CD4-positive, alpha-beta T cell (primary cell): ENCODE results near the gene EYA2. TPM values are rescaled to one million over a fixed set of nuclear protein-coding genes. Genes with fewer than 3 reads are reported as not detected.
"Not testable (repeated sequence)": the region's sequence is repeated elsewhere in the genome, so short reads cannot be mapped to it uniquely, and the experiment has no call there.

Experiments used
- ATAC-seq: fragments of 200-7000 bp; cut with Tn5 transposase; one replicate; pipeline ENCODE4 v1.10.0; 2022; ENCODE audit warnings: mild to moderate bottlenecking; ENCODE audit not compliant: poor library complexity
- CTCF ChIA-PET: fragments of 350-600 bp; sonication (Branson Sonifier 250); formaldehyde crosslinking; loops from one replicate; lab custom pipeline; 2021; ENCODE audit warnings: antibody characterized with exemption, inconsistent platforms; lab: Charles Lee
- POLR2A ChIA-PET: fragments of 350-600 bp; sonication (Branson Sonifier 250); formaldehyde crosslinking; loops from one replicate; lab custom pipeline; 2021; ENCODE audit warnings: antibody characterized with exemption, inconsistent platforms; lab: Charles Lee
- DNase-seq, 14 experiments: peaks; one replicate each; pipeline ENCODE4 v3.0.0-alpha.2; 2013 to 2020; ENCODE audit warnings: mixed read lengths in 2 of 14
- H3K27ac ChIP-seq, 2 donors: one replicate each; pipeline versions ENCODE4 v1.5.1 to v1.7.0; 2013; ENCODE audit warnings: low read length in 2 of 2, low read depth in 1 of 2, mild to moderate bottlenecking in 1 of 2
- H3K27me3 ChIP-seq, 2 experiments: 1 replicate in 1 of 2; 2 replicates in 1 of 2; pipeline versions ENCODE4 v1.6.1 to v1.7.0; 2013; ENCODE audit warnings: low read length in 2 of 2, control low read depth in 1 of 2, mild to moderate bottlenecking in 1 of 2, moderate library complexity in 1 of 2; ENCODE audit not compliant: insufficient read depth in 2 of 2, control insufficient read depth in 1 of 2
- H3K36me3 ChIP-seq: one replicate; pipeline ENCODE4 v1.6.1; 2013; ENCODE audit warnings: low read length, control low read depth; ENCODE audit not compliant: insufficient read depth
- H3K4me1 ChIP-seq: one replicate; pipeline ENCODE4 v1.6.1; 2013; ENCODE audit warnings: low read length, control low read depth; ENCODE audit not compliant: insufficient read depth
- H3K4me3 ChIP-seq: one replicate; pipeline ENCODE4 v1.5.1; 2013; ENCODE audit warnings: mild to moderate bottlenecking, low read length, moderate library complexity
- H3K9me3 ChIP-seq, 2 experiments: 1 replicate in 1 of 2; 2 replicates in 1 of 2; pipeline versions ENCODE4 v1.6.1 to v1.7.0; 2013; ENCODE audit warnings: low read length in 2 of 2, mild to moderate bottlenecking in 2 of 2, control low read depth in 1 of 2, moderate library complexity in 1 of 2; ENCODE audit not compliant: control insufficient read depth in 1 of 2, insufficient read depth in 1 of 2
- H3K27ac Mint-ChIP-seq: one replicate; pipeline ENCODE4 v1.8.0; 2020; ENCODE audit warnings: mixed read lengths
- H3K27me3 Mint-ChIP-seq: one replicate; pipeline ENCODE4 v1.8.0; 2021; ENCODE audit warnings: mixed read lengths
- H3K36me3 Mint-ChIP-seq: one replicate; pipeline ENCODE4 v1.8.0; 2021; ENCODE audit warnings: low read depth, mixed read lengths
- H3K4me1 Mint-ChIP-seq: one replicate; pipeline ENCODE4 v1.8.0; 2021; ENCODE audit warnings: low read depth, mixed read lengths
- H3K4me3 Mint-ChIP-seq: one replicate; pipeline ENCODE4 v1.8.0; 2020; ENCODE audit warnings: mild to moderate bottlenecking, mixed read lengths
- H3K9me3 Mint-ChIP-seq: one replicate; pipeline ENCODE4 v1.8.0; 2020; ENCODE audit warnings: mixed read lengths
- CTCF ChIP-seq: fragments of 200-600 bp; IDR thresholded peaks from one replicate; pipeline ENCODE4 v1.8.0; 2022; ENCODE audit warnings: antibody characterized with exemption, mild to moderate bottlenecking
- intact Hi-C, 2 experiments: fragments of 100-400 bp; cut with DNase I in 1 of 2; cut with micrococcal nuclease in 1 of 2; formaldehyde crosslinking; loops; one replicate each; pipeline versions ENCODE4 v1.15.1 to v1.9.0; 2023 to 2025; cut with DNase I, micrococcal nuclease
- total RNA-seq, 174 experiments: library from RNA in 2 of 174; stranded (reverse) in 2 of 174; gene quantifications; one replicate each; pipeline ENCODE4 v1.2.3 and lab custom pipeline; 2021 to 2026

EYA2 gene
- total RNA-seq, 2 experiments from 2014 or later = not detected

- Mint-ChIP-seq H3K4me3 (no peak overlapping the region), H3K4me1 (no peaks in the 10 kb centered on the region), H3K36me3 (no peaks in the 10 kb centered on the region), H3K27me3 (peaks cover 22% of the 10 kb centered on the region), H3K27ac (no peak overlapping the region), H3K9me3 (no peaks in the 10 kb centered on the region)
- Histone ChIP-seq H3K4me1 (no peaks in the 10 kb centered on the region), H3K9me3 (no peaks in the 10 kb centered on the region), H3K27me3 (no peaks in the 10 kb centered on the region), H3K27ac (no peak overlapping the region), H3K36me3 (no peaks in the 10 kb centered on the region), H3K4me3 (no peak overlapping the region)
- POLR2A ChIA-PET = no interaction called here
- DNase-seq (no peak), ATAC-seq (no peak)
- intact Hi-C loops = no loop called here
- TF ChIP-seq CTCF = no peak
- CTCF ChIA-PET = no interaction called here
These were observed 36.1 kb downstream of the EYA2 start for GRCh38 chr20:46930640-46931339.

- ChIA-PET POLR2A (no interaction called here), CTCF (no interaction called here)
- no peak overlapping the region for H3K27ac Mint-ChIP-seq
- Histone ChIP-seq H3K4me1 (no peaks in the 10 kb centered on the region), H3K27ac (no peak overlapping the region), H3K27me3 (no peaks in the 10 kb centered on the region), H3K36me3 (no peaks in the 10 kb centered on the region), H3K4me3 (no peak overlapping the region), H3K9me3 (no peaks in the 10 kb centered on the region)
- H3K4me1 Mint-ChIP-seq = no peaks in the 10 kb centered on the region
- H3K9me3 Mint-ChIP-seq = no peaks in the 10 kb centered on the region
- ATAC-seq (no peak), DNase-seq (no peak)
- H3K4me3 Mint-ChIP-seq = no peak overlapping the region
- peaks cover 22% of the 10 kb centered on the region for H3K27me3 Mint-ChIP-seq
- no peaks in the 10 kb centered on the region for H3K36me3 Mint-ChIP-seq
- intact Hi-C loops = no loop called here
- no peak for TF ChIP-seq CTCF
These were observed 37.1 kb downstream of the EYA2 start for GRCh38 chr20:46931699-46932098.

- CTCF ChIA-PET, H3K36me3 ChIP-seq, H3K27ac Mint-ChIP-seq, H3K27me3 ChIP-seq, POLR2A ChIA-PET, H3K4me1 ChIP-seq, H3K9me3 ChIP-seq, H3K36me3 Mint-ChIP-seq, H3K4me1 Mint-ChIP-seq, DNase-seq, intact Hi-C loops, ATAC-seq, H3K27ac ChIP-seq, H3K9me3 Mint-ChIP-seq, H3K4me3 ChIP-seq, H3K4me3 Mint-ChIP-seq: not testable (repeated sequence)
- peaks cover 22% of the 10 kb centered on the region for H3K27me3 Mint-ChIP-seq
These were observed 37.8 kb downstream of the EYA2 start for GRCh38 chr20:46932439-46932838.

- Mint-ChIP-seq H3K36me3 (no peaks in the 10 kb centered on the region), H3K4me1 (no peaks in the 10 kb centered on the region), H3K9me3 (no peaks in the 10 kb centered on the region), H3K27ac (no peak overlapping the region), H3K4me3 (no peak overlapping the region), H3K27me3 (peaks cover 22% of the 10 kb centered on the region)
- ATAC-seq (no peak), DNase-seq (no peak)
- no peaks in the 10 kb centered on the region for H3K36me3 ChIP-seq
- no peak for TF ChIP-seq CTCF
- intact Hi-C loops = no loop called here
- H3K4me1 ChIP-seq = no peaks in the 10 kb centered on the region
- ChIA-PET CTCF (no interaction called here), POLR2A (no interaction called here)
- H3K27ac ChIP-seq = no peak overlapping the region
- H3K4me3 ChIP-seq = no peak overlapping the region
- H3K27me3 ChIP-seq = no peaks in the 10 kb centered on the region
- no peaks in the 10 kb centered on the region for H3K9me3 ChIP-seq
These were observed 38.5 kb downstream of the EYA2 start for GRCh38 chr20:46933150-46933549.
